Neuronal stem cell (in vitro differentiated cells): ENCODE measurements around the gene EDC3.
A peak's percentile ranks its signal among the peaks of the same experiment; 100 is the strongest.
"Not testable (repeated sequence)": the region's sequence is repeated elsewhere in the genome, so short reads cannot be mapped to it uniquely, and the experiment has no call there.

Experiments
- DNase-seq: peaks from one replicate; pipeline ENCODE4 v3.0.0-alpha.2; 2013; ENCODE audit warnings: low spot score
- H2AFZ ChIP-seq: one replicate; pipeline ENCODE4 v1.6.1; 2013; ENCODE audit warnings: mild to moderate bottlenecking, low read length, inconsistent platforms
- H2AK5ac ChIP-seq: 2 replicates; pipeline ENCODE4 v1.6.1; 2013; ENCODE audit warnings: low read depth, mild to moderate bottlenecking, inconsistent platforms, low read length, moderate library complexity, mixed read lengths
- H2BK120ac ChIP-seq: 2 replicates; pipeline ENCODE4 v1.6.1; 2013; ENCODE audit warnings: low read depth, mild to moderate bottlenecking, inconsistent platforms, low read length, moderate library complexity, mixed read lengths
- H2BK12ac ChIP-seq: one replicate; pipeline ENCODE4 v1.6.1; 2013; ENCODE audit warnings: low read length, inconsistent platforms
- H2BK15ac ChIP-seq: 2 replicates; pipeline ENCODE4 v1.6.1; 2013; ENCODE audit warnings: mild to moderate bottlenecking, low read length, inconsistent platforms, mixed read lengths
- H2BK5ac ChIP-seq: one replicate; pipeline ENCODE4 v1.6.1; 2013; ENCODE audit warnings: inconsistent platforms, mild to moderate bottlenecking, low read length, moderate library complexity
- H3K14ac ChIP-seq: one replicate; pipeline ENCODE4 v1.6.1; 2013; ENCODE audit warnings: low read length, inconsistent platforms
- H3K18ac ChIP-seq: 2 replicates; pipeline ENCODE4 v1.6.1; 2013; ENCODE audit warnings: low read length, inconsistent platforms
- H3K23ac ChIP-seq: 2 replicates; pipeline ENCODE4 v1.6.1; 2013; ENCODE audit warnings: low read depth, mild to moderate bottlenecking, mixed read lengths, low read length, inconsistent platforms; ENCODE audit not compliant: poor library complexity
- H3K27ac ChIP-seq: replicated peaks from 3 replicates; pipeline ENCODE4 v1.5.1; 2013; ENCODE audit warnings: low read length, inconsistent platforms
- H3K27me3 ChIP-seq, 3 experiments: 2 replicates each; pipeline ENCODE4 v1.6.1; 2013; ENCODE audit warnings: low read length in 3 of 3, mild to moderate bottlenecking in 2 of 3, inconsistent platforms in 1 of 3, low read depth in 1 of 3, mixed read lengths in 1 of 3, moderate library complexity in 1 of 3; ENCODE audit not compliant: control insufficient read depth in 3 of 3, insufficient read depth in 3 of 3
- H3K36me3 ChIP-seq, 2 donors: replicated peaks in 1 of 2; 2 replicates each; pipeline ENCODE4 v1.6.1; 2013; ENCODE audit warnings: low read length in 2 of 2; ENCODE audit not compliant: control insufficient read depth in 2 of 2, insufficient read depth in 2 of 2
- H3K4ac ChIP-seq: 2 replicates; pipeline ENCODE4 v1.6.1; 2013; ENCODE audit warnings: inconsistent platforms, mild to moderate bottlenecking, low read length, moderate library complexity
- H3K4me1 ChIP-seq, 2 donors: 1 replicate in 1 of 2; 2 replicates in 1 of 2; pipeline ENCODE4 v1.6.1; 2013; ENCODE audit warnings: low read length in 2 of 2, low read depth in 1 of 2; ENCODE audit not compliant: control insufficient read depth in 2 of 2, insufficient read depth in 1 of 2
- H3K4me2 ChIP-seq: one replicate; pipeline ENCODE4 v1.6.1; 2013; ENCODE audit warnings: mild to moderate bottlenecking, low read length, inconsistent platforms; ENCODE audit not compliant: insufficient read depth, poor library complexity, severe bottlenecking
- H3K4me3 ChIP-seq, 2 donors: 2 replicates each; pipeline ENCODE4 v1.5.1; 2013; ENCODE audit warnings: low read length in 2 of 2, mild to moderate bottlenecking in 2 of 2, inconsistent platforms in 1 of 2, moderate library complexity in 1 of 2
- H3K79me1 ChIP-seq: one replicate; pipeline ENCODE4 v1.6.1; 2013; ENCODE audit warnings: low read depth, mild to moderate bottlenecking, inconsistent platforms, low read length, moderate library complexity
- H3K9ac ChIP-seq: one replicate; pipeline ENCODE4 v1.6.1; 2013; ENCODE audit warnings: mild to moderate bottlenecking, low read depth, low read length, inconsistent platforms; ENCODE audit not compliant: poor library complexity
- H3K9me3 ChIP-seq, 2 donors: replicated peaks in 1 of 2; 2 replicates each; pipeline versions ENCODE3 to v1.6.1; 2013; ENCODE audit warnings: low read length in 2 of 2, mild to moderate bottlenecking in 2 of 2, inconsistent platforms in 1 of 2, low read depth in 1 of 2, mixed read lengths in 1 of 2, moderate library complexity in 1 of 2; ENCODE audit not compliant: control insufficient read depth in 2 of 2, insufficient read depth in 1 of 2
- H4K8ac ChIP-seq: one replicate; pipeline ENCODE4 v1.6.1; 2013; ENCODE audit warnings: low read depth, mild to moderate bottlenecking, inconsistent platforms, low read length, moderate library complexity
- H4K91ac ChIP-seq: one replicate; pipeline ENCODE4 v1.6.1; 2013; ENCODE audit warnings: low read length, low read depth, mild to moderate bottlenecking, inconsistent platforms; ENCODE audit not compliant: poor library complexity
- WGBS, 2 donors: extraction: QIAGEN DNeasy Blood & Tissue Kit; methylation state at CpG; one replicate each; pipeline ENCODE4 v1.1.7; 2013; ENCODE audit warnings: missing lambda C conversion rate in 2 of 2, mixed read lengths in 1 of 2; ENCODE audit not compliant: insufficient read length in 2 of 2, insufficient replicate concordance in 1 of 2; ENCODE audit errors: extremely low coverage in 2 of 2; 5-methylcytosine and 5-hydroxymethylcytosine counted together

EDC3 gene

DNA sequence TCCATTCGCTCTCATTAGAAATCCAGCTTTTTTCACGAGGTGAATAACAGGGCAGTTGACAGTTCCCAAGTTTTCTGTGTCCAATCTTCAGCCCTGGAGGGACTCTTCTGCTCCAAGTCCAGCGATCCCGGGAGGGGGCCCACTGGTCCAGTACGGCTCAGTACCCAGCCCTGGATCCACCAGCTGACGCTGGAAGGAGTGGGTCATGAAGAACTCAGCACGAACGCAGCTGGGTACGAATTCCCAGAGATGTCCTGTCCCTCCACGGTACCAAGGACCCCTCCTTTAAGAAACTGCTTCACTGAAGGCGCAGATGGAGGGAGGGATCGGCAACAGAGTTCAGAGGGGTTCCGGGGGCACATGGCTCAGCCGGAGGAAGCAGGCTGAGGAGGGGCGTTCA is 96.7 kb downstream of the EDC3 start:
- no peak overlapping the region for H3K4me2 ChIP-seq
- DNase-seq: no peak

DNA sequence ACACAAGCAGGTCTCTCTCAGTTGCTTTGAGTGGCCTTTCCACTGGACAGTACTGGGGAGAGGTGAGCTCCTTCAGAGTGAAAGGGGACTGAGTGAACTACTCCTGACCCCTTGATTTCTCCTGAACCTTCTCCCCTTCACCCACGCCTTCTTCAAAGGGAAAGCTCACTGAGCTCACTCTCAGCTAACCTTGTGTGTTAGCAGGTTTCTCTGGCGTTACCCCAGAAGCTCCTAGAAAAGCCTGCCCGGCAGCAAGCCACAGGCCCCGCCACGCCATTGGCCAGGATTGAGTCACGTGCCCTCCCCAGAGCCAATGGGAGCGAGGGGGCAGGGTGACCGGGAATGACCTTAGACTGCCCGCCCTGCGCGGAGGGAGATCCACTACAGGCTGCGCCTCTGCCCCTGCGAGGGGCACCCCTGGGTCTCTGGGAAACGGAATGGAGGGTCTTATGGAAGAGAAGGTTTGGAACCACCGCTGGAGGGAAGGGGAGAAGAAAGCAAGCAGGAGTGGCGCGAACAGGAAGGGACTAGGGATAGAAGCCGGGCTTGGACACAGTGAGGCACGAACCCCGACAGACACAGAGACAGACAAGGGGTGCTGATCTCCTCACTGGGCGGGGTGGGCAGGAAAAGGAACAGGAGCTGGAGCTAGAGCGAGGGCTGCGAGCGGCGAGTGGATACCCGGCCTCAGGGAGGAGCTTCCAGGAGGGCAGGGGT is 97.5 kb downstream of the EDC3 start:
- no peaks in the 10 kb centered on the region for H3K27me3 ChIP-seq
- peak overlapping the region; percentile 93 for H3K18ac ChIP-seq
- peaks cover 3% of the 10 kb centered on the region for H3K79me1 ChIP-seq
- peak overlapping the region; percentile 73 for H3K27ac ChIP-seq
- WGBS, 2 donors: no CpG with 5 or more reads among the region's 26 CpGs
- H3K4me1 ChIP-seq: peaks cover 0 to 5% of the 10 kb centered on the region in 2 donors
- peak; percentile 69 for DNase-seq
- peak overlapping the region in 1 of 2 donors; percentile 52 for H3K4me3 ChIP-seq
- no peak overlapping the region for H3K4ac ChIP-seq
- peak overlapping the region; percentile 52 for H3K4me2 ChIP-seq
- no peak overlapping the region for H2BK12ac ChIP-seq
- peak overlapping the region; percentile 89 for H4K8ac ChIP-seq
- peak overlapping the region; percentile 85 for H2BK5ac ChIP-seq
- H3K36me3 ChIP-seq: peaks cover 18 to 47% of the 10 kb centered on the region in 2 donors
- H4K91ac ChIP-seq: no peak overlapping the region
- no peak overlapping the region for H2AFZ ChIP-seq
- no peak overlapping the region for H2BK120ac ChIP-seq
- peak overlapping the region; percentile 47 for H3K23ac ChIP-seq
- peak overlapping the region; percentile 17 for H3K14ac ChIP-seq
- H2AK5ac ChIP-seq: peak overlapping the region; percentile 98
- peak overlapping the region; percentile 14 for H3K9ac ChIP-seq
- peak overlapping the region; percentile 52 for H2BK15ac ChIP-seq
- no peaks in the 10 kb centered on the region for H3K9me3 ChIP-seq

More for the DNA sequence above, 96.7 kb downstream of the EDC3 start:
- Histone ChIP-seq H3K9ac (no peak overlapping the region), H3K9me3 (no peaks in the 10 kb centered on the region), H3K4me1 (peaks cover 0 to 5% of the 10 kb centered on the region in 2 donors), H3K79me1 (peaks cover 3% of the 10 kb centered on the region), H3K36me3 (peaks cover 13 to 39% of the 10 kb centered on the region in 2 donors), H4K8ac (no peak overlapping the region), H3K27me3 (no peaks in the 10 kb centered on the region), H2BK5ac (peak overlapping the region; percentile 85), H3K4me3 (no peak overlapping the region), H2BK15ac (peak overlapping the region; percentile 52), H2AK5ac (peak overlapping the region; percentile 98), H3K18ac (no peak overlapping the region), H3K23ac (peak overlapping the region; percentile 47), H2BK12ac (no peak overlapping the region), H2BK120ac (no peak overlapping the region), H3K4ac (no peak overlapping the region), H2AFZ (no peak overlapping the region), H3K27ac (no peak overlapping the region), H3K14ac (no peak overlapping the region), H4K91ac (no peak overlapping the region)
- no CpG with 5 or more reads among the region's 15 CpGs for WGBS, 2 donors

DNA sequence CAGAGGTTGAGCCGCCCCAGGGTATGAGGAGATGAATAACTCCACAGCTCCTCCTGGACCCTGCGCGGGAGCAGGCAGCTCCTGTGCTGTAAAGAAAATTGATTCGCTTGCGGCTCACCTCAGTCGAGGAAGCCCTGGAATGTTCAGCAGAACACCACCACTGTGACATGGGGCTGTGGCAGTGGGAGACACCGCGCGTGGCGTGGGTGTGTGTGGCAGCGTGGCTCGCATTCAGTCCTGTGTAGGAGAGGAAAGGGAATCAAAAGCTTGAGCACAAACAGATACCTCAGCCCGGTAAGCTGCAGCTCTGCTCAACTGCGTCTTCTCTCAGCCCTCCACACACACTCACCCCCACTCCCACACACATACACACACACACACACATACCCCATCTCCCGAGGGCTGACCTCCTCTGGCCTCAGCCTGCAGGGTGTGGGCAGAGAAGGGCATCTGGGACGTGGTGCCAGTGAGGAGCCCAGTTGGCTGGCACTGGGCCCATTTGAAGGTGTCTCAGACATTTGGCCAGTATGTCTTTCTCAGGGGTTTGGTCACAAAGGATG is 98.6 kb downstream of the EDC3 start:
- not testable (repeated sequence) for H3K9me3 ChIP-seq, H3K27ac ChIP-seq, H3K4me2 ChIP-seq, H3K4me1 ChIP-seq, H2AFZ ChIP-seq, H2BK5ac ChIP-seq, H2AK5ac ChIP-seq, H3K79me1 ChIP-seq, DNase-seq, H3K18ac ChIP-seq, H3K4ac ChIP-seq, H2BK120ac ChIP-seq, H4K8ac ChIP-seq, H3K27me3 ChIP-seq, H3K9ac ChIP-seq, H2BK15ac ChIP-seq, H3K23ac ChIP-seq, H3K14ac ChIP-seq, H4K91ac ChIP-seq, H3K4me3 ChIP-seq, H2BK12ac ChIP-seq
- no CpG with 5 or more reads among the region's 16 CpGs for WGBS, 2 donors
- H3K36me3 ChIP-seq: peaks cover 28 to 57% of the 10 kb centered on the region in 2 donors

DNA sequence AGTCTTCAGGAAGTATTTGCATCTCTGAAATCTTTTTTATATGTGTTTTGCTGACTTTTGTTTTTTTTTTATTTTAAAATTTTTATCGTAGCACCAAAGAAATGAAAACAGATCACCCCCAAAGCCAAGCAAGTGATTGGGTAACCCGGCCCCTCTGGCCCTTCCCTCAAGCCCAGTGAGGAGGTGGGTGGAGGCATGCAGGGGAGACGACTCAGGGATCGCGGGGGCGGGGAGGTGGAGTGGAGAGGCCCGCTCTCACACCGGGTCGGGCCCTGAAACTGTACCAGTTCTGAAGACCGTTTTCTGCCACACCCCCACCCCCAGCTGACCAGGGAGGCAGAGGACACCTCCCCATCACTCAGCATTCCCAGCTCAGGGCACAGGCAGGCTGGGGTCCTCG is 99.1 kb downstream of the EDC3 start:
- H4K8ac ChIP-seq, H2BK120ac ChIP-seq, H3K18ac ChIP-seq, H2BK15ac ChIP-seq, H2AFZ ChIP-seq, H3K4me2 ChIP-seq, H3K23ac ChIP-seq, H3K79me1 ChIP-seq, H2BK12ac ChIP-seq, H3K14ac ChIP-seq, H4K91ac ChIP-seq, H3K27ac ChIP-seq, H3K9me3 ChIP-seq, H3K4me1 ChIP-seq, H3K27me3 ChIP-seq, H2BK5ac ChIP-seq, H2AK5ac ChIP-seq, H3K4me3 ChIP-seq, H3K4ac ChIP-seq, DNase-seq, H3K9ac ChIP-seq: not testable (repeated sequence)
- peaks cover 33 to 62% of the 10 kb centered on the region in 2 donors for H3K36me3 ChIP-seq
- WGBS, 2 donors: no CpG with 5 or more reads among the region's 11 CpGs
